Pulmonary artery endothelial cell (primary cell): Measurements from ENCODE around the gene STX3. TPM values are rescaled to one million over a fixed set of nuclear protein-coding genes. Genes with fewer than 3 reads are reported as not detected.
"Not testable (repeated sequence)": the region's sequence is repeated elsewhere in the genome, so short reads cannot be mapped to it uniquely, and the experiment has no call there.

Source experiments
- DNase-seq: peaks from one replicate; pipeline ENCODE4 v3.0.0-alpha.2; 2011; ENCODE audit warnings: low read depth, low spot score
- total RNA-seq: library from RNA; depleted of rRNA; stranded (reverse); fragments of >200 nt; gene quantifications from 2 replicates; pipeline ENCODE4 v1.2.3, GENCODE V29; 2014

The STX3 gene
- total RNA-seq, 1 donor from 2014 or later: 26.7 TPM

DNA sequence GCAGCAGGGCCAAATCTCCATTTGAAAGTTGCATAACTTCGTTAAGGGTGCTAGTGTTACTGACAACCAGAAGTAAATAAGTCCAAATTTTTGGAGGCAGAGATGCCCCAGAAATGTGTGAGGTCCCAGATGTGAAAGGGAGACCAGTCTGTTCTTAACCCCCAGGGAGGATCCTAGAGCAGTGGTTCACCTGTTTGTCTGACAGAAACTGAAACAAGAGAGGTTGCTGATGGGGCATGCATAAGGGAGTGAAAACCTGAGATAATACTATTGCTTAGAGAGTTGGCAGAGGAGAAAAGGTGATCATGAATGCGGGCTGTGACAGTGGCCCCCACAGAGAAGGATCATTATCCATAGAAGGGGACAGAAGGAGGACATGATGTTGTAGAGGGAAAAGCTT lies 86.3 kb downstream of the STX3 start:
- DNase-seq: no peak

DNA sequence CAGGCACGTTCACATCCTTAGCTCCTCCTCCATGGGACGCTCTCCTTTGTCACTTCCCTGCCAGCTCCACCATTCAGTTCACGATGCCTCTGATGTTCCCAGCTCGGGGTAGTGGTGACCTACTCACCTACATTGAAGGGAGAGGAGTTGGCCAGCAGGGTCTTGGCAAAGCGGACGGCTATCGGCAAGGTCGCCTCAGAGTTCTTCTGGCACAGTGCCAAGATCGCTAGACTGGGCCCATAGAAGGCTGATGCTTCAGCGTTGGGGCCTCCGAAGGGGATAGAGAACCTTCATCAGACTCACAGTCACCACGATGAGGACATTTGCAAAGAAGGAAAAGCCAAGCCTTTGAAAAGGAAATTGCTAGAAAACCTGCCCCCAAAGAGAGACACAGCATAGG lies 87.1 kb downstream of the STX3 start:
- no peak for DNase-seq

DNA sequence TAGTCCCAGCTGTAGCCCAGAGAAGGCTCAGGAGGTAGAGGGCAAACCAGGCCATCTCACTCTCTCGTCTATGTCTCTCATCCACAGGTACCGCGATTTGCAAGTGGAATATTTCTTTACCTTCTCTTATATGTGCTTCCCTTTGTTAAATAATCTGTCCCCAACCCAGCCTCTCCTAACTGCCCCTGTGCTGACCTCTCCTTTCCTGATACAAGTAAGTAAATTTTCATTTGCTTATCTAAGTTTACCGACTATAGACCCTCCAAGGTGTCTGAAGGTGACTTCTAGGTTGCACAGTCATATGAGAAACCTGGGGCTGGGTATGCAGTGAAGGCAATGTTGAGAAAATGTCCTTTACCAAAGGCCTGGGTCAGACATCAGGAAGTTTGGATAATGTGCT lies 90.2 kb downstream of the STX3 start, which contains the start of gene CBLIF:
CBLIF (minus strand) TSS at position 101 of the 400 bp plus-strand sequence; CDS start at position 55, 46 bp downstream.
- DNase-seq: no peak

DNA sequence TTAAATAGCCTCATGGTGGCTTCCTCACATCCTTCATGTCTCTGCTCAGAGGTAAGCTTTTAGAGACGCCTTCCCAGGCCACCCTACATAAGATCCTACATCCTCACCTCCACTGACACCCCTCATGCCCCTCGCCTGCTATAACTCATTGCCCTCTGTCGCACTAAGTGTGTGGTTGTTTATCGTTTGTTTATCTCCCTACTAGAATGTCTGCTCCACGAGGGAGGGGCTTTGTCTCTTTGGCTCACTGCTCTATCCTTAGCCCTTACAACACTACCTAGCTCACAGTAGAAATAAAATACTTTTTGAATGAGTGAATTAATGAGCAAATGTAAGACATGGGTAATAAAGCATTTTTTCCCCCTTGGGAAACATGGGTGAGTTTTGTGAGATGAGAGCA lies 91.4 kb downstream of the STX3 start:
- no peak for DNase-seq

DNA sequence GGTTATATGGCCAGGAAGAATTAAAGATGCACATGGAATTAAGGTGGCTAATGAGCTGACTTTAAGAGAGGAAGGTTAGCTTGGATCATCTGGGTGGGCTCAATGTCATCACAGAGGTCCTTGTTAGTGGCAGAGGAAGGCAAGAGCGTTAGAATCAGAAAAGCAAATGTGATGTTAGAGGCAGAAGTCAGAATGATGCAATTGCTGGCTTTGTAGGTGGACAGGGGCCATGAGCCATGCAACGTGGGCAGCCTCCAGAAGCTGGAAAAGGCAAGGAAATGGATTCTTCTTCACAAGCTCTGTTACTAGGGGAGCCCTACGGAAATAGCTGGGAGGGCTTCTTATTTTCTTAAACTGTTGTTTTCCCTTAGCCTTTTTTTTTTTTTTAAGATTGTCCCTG lies 92.5 kb downstream of the STX3 start:
- DNase-seq: no peak

DNA sequence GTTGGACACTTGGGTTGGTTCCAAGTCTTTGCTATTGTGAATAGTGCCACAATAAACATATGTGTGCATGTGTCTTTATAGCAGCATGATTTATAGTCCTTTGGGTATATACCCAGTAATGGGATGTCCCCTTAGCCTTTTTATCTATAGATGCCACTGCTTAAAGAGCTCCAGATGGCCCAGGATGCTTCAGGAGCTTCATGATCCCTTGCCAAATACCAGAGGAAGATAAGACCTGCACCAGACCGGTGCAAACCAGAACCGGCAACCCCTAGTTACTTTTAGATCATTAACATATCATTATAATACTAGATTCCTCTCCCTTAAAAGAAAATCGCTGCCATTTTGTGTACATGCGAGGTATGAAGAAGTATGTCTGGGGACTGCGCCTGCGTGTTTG lies 93.3 kb downstream of the STX3 start:
- not testable (repeated sequence) for DNase-seq

GRCh38 chr11:59849129-59849528 lies 94.0 kb downstream of the STX3 start:
- no peak for DNase-seq

DNA sequence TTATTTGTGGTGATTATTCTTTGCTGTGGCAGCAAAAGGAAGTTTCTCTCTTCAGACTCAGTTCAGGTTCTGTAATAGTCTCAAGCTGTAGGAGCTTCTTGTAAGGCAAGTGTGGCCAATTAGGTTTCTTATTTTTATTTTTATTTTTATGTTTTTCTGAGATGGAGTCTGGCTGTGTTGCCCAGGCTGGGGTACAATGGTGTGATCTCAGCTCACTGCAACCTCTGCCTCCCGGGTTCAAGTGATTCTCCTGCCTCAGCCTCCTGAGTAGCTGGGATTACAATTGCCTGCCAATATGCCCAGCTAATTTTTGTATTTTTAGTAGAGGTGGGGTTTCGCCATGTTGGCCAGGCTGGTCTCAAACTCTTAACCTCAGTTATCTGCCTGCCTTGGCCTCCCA lies 94.4 kb downstream of the STX3 start:
- DNase-seq: not testable (repeated sequence)

- DNase-seq: not testable (repeated sequence)
Observed at GRCh38 chr11:59851416-59851815, 96.2 kb downstream of the STX3 start.

GRCh38 chr11:59854871-59855270 lies 99.7 kb downstream of the STX3 start:
- no peak for DNase-seq

Other genes with a start within 250 kb of the STX3 start
- not detected in 2 replicates for gene OR4D9, start 243.8 kb upstream of the STX3 start, total RNA-seq
- 33.4 and 36.3 TPM in 2 replicates for gene OSBP, start 139.6 kb upstream of the STX3 start, total RNA-seq
- 5.0 and 5.6 TPM in 2 replicates for gene PATL1, start 86.3 kb upstream of the STX3 start, total RNA-seq
- gene OR10V1, start 41.5 kb upstream of the STX3 start, total RNA-seq: not detected in 2 replicates
- gene MRPL16, start 55.4 kb downstream of the STX3 start, total RNA-seq: 53.9 and 63.1 TPM in 2 replicates
- not detected in 2 replicates for gene CBLIF, start 90.1 kb downstream of the STX3 start, total RNA-seq
- not detected in 2 replicates for gene TCN1, start 111.1 kb downstream of the STX3 start, total RNA-seq
- gene OOSP3, start 123.4 kb downstream of the STX3 start, total RNA-seq: not detected in 2 replicates
- not detected in 2 replicates for gene OOSP1, start 183.1 kb downstream of the STX3 start, total RNA-seq
- gene OOSP4A, start 208.7 kb downstream of the STX3 start, total RNA-seq: not detected in 2 replicates